Neural cell (in vitro differentiated cells): ENCODE results near the gene TLE2.

Source experiments
- POLR2AphosphoS5 ChIP-seq: IDR thresholded peaks from 2 replicates; pipeline ENCODE4 v1.6.1; 2012
- SMC3 ChIP-seq: fragments of 450-650 bp; conservative IDR thresholded peaks from 2 replicates; pipeline ENCODE4 v1.6.1; 2014; ENCODE audit warnings: antibody characterized with exemption, mild to moderate bottlenecking, moderate library complexity; ENCODE audit not compliant: poor library complexity
- TF ChIP-seq, protein P1 (sequence below): fragments of 450-650 bp; IDR thresholded peaks from 2 replicates; pipeline ENCODE4 v1.5.1; 2014; ENCODE audit warnings: antibody characterized with exemption, mild to moderate bottlenecking, moderate library complexity; ENCODE audit not compliant: poor library complexity, severe bottlenecking

DNA sequence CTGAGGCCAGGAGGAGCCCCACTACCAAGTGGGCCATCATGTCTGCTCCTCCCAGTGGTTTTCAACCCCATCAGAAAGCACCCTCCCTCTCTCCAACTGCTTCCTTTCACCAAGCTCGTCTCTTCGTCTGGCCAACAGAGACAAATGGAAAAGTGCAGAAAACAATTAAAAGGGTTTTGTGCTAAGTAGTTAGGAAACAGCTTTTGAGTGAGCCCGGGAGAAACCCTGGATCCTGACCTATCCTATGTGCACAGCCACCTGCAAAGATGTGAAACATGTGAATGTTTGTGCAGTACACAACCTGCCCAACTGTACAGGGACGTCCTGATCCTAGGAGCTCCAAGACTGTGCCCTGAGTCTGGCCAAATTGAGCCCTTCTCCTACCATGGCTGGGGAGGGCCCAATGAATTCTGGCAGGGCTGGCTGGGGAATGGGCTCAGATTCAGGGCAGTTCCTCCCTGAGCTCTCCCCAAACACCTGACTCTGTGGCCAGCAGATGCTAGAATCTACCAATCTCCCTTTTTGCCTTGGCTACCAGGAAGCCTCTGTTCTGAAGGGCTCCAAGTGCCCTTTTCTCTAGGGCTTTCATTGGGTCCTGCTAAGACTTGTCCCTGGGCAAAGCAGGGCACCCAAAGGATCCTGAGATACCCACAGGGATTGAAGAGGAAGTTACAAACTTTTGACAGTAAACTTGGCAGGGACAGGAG is 25.3 kb upstream of the TLE2 start:
- TF ChIP-seq, protein P1, sequence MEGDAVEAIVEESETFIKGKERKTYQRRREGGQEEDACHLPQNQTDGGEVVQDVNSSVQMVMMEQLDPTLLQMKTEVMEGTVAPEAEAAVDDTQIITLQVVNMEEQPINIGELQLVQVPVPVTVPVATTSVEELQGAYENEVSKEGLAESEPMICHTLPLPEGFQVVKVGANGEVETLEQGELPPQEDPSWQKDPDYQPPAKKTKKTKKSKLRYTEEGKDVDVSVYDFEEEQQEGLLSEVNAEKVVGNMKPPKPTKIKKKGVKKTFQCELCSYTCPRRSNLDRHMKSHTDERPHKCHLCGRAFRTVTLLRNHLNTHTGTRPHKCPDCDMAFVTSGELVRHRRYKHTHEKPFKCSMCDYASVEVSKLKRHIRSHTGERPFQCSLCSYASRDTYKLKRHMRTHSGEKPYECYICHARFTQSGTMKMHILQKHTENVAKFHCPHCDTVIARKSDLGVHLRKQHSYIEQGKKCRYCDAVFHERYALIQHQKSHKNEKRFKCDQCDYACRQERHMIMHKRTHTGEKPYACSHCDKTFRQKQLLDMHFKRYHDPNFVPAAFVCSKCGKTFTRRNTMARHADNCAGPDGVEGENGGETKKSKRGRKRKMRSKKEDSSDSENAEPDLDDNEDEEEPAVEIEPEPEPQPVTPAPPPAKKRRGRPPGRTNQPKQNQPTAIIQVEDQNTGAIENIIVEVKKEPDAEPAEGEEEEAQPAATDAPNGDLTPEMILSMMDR, result no peak
- no peak for TF ChIP-seq POLR2AphosphoS5
- TF ChIP-seq SMC3, result no peak
